ENCODE data around the gene ZNF280C.

ZNF280C gene

GRCh38 chrX:130264573-130264972, 4.1 kb downstream of the ZNF280C start:
- H3K4me3 ChIP-seq (ENCODE audit: low read depth, low read length), result no peak overlapping the region
- H3K27me3 ChIP-seq (ENCODE audit: insufficient read depth, low read depth, severe bottlenecking), result peaks cover 6% of the 10 kb centered on the region
- no peak for DNase-seq
- no peaks in the 10 kb centered on the region for H3K36me3 ChIP-seq
- H3K27ac ChIP-seq, result no peak overlapping the region
- peaks cover 8% of the 10 kb centered on the region for H3K9me3 ChIP-seq (ENCODE audit: severe bottlenecking)
- TF ChIP-seq, protein P1, sequence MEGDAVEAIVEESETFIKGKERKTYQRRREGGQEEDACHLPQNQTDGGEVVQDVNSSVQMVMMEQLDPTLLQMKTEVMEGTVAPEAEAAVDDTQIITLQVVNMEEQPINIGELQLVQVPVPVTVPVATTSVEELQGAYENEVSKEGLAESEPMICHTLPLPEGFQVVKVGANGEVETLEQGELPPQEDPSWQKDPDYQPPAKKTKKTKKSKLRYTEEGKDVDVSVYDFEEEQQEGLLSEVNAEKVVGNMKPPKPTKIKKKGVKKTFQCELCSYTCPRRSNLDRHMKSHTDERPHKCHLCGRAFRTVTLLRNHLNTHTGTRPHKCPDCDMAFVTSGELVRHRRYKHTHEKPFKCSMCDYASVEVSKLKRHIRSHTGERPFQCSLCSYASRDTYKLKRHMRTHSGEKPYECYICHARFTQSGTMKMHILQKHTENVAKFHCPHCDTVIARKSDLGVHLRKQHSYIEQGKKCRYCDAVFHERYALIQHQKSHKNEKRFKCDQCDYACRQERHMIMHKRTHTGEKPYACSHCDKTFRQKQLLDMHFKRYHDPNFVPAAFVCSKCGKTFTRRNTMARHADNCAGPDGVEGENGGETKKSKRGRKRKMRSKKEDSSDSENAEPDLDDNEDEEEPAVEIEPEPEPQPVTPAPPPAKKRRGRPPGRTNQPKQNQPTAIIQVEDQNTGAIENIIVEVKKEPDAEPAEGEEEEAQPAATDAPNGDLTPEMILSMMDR (IDR thresholded peaks at IDR 0.05; ENCODE audit: low read depth, low read length), result no peak

DNA sequence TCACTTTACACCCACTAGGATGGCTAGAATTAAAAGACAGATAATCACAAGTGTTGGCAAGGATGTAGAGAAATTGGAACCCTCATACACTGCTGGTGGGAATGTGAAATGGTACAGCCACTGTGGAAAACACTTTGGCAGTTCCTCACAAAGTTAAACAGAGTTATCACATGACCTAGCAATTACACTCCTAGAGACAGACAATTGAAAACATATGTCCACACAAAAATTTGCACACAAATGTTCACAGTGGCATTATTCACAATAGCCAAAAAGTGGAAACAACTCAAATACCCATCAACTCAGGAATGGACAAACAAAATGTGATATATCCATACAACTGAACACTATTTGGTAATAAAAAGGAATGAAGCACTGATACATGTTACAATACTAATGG, 5.7 kb downstream of the ZNF280C start:
- DNase-seq, result no peak
- peaks cover 2% of the 10 kb centered on the region for H3K27me3 ChIP-seq (ENCODE audit: insufficient read depth, low read depth, severe bottlenecking)
- no peak overlapping the region for H3K4me3 ChIP-seq (ENCODE audit: low read depth, low read length)
- no peaks in the 10 kb centered on the region for H3K9me3 ChIP-seq (ENCODE audit: severe bottlenecking)
- H3K27ac ChIP-seq, result no peak overlapping the region
- no peaks in the 10 kb centered on the region for H3K36me3 ChIP-seq
- TF ChIP-seq, protein P1 (IDR thresholded peaks at IDR 0.05; ENCODE audit: low read depth, low read length), result no peak

GRCh38 chrX:130262231-130262630, 6.5 kb downstream of the ZNF280C start:
- TF ChIP-seq, protein P1 (IDR thresholded peaks at IDR 0.05; ENCODE audit: low read depth, low read length), result no peak
- Histone ChIP-seq H3K9me3 (ENCODE audit: severe bottlenecking) (no peaks in the 10 kb centered on the region), H3K4me3 (ENCODE audit: low read depth, low read length) (no peak overlapping the region), H3K27ac (no peak overlapping the region), H3K36me3 (no peaks in the 10 kb centered on the region), H3K27me3 (ENCODE audit: insufficient read depth, low read depth, severe bottlenecking) (peaks cover 2% of the 10 kb centered on the region)
- no peak for DNase-seq

DNA sequence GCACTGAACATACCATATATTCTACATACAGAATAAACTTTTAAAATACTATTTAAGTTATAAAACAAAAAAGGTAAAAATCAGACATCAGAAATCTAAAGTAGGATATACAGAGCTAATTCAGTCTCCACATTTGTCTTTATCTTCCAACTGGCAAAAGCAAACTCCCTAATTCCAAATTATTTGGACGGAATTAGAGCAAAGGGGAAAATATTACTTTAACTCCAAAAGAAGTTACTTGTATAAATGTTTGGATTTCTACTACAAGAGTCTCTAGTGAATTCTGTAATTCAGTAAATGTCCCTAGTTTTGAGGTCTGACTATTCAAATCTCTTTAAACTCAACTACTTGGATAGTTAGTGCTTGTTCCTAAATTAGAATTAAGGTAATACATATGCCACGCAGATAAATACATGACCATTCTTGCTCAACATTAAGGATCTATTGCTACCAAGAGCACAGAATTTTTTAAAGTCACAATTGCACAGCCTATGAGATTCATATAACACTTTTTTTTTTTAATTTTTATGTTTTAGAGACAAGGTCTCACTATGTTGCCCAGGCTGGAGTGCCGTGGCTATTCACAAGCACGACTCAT, 7.3 kb downstream of the ZNF280C start:
- Histone ChIP-seq H3K9me3 (ENCODE audit: severe bottlenecking) (no peaks in the 10 kb centered on the region), H3K27me3 (ENCODE audit: insufficient read depth, low read depth, severe bottlenecking) (peaks cover 2% of the 10 kb centered on the region), H3K27ac (no peak overlapping the region), H3K4me3 (ENCODE audit: low read depth, low read length) (no peak overlapping the region), H3K36me3 (no peaks in the 10 kb centered on the region)
- DNase-seq, result no peak
- TF ChIP-seq, protein P1 (IDR thresholded peaks at IDR 0.05; ENCODE audit: low read depth, low read length), result no peak

- Histone ChIP-seq H3K9me3 (ENCODE audit: severe bottlenecking) (no peaks in the 10 kb centered on the region), H3K27ac (no peak overlapping the region), H3K27me3 (ENCODE audit: insufficient read depth, low read depth, severe bottlenecking) (peaks cover 2% of the 10 kb centered on the region), H3K36me3 (no peaks in the 10 kb centered on the region), H3K4me3 (ENCODE audit: low read depth, low read length) (no peak overlapping the region)
- TF ChIP-seq, protein P1 (IDR thresholded peaks at IDR 0.05; ENCODE audit: low read depth, low read length), result no peak
- DNase-seq, result no peak
These were observed 8.4 kb downstream of the ZNF280C start for GRCh38 chrX:130260316-130260715.

DNA sequence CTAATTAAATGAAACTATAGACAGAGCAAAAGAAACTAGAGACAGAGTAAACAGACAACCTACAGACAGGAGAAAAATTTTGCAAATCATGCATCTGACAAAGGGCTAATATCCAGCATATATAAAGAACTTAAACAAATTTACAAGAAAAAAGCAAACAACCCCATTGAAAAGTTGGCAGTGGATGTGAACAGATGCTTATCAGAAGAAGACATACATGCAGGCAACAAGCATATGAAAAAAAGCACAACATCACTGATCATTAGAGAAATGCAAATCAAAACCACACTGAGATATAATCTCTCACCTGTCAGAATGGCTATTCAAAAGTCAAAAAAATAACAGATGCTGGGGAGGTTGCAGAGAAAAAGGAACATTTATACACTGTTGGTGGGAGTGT, 14.8 kb downstream of the ZNF280C start:
- DNase-seq, result no peak
- Histone ChIP-seq H3K27me3 (ENCODE audit: insufficient read depth, low read depth, severe bottlenecking) (peaks cover 3% of the 10 kb centered on the region), H3K27ac (no peak overlapping the region), H3K36me3 (no peaks in the 10 kb centered on the region), H3K9me3 (ENCODE audit: severe bottlenecking) (no peaks in the 10 kb centered on the region), H3K4me3 (ENCODE audit: low read depth, low read length) (no peak overlapping the region)
- TF ChIP-seq, protein P1 (IDR thresholded peaks at IDR 0.05; ENCODE audit: low read depth, low read length), result no peak

All from WERI-Rb-1 (cell line).